IPS-11a (cell line): Measurements from ENCODE around the gene MAP4.
"Not testable (repeated sequence)": the region's sequence is repeated elsewhere in the genome, so short reads cannot be mapped to it uniquely, and the experiment has no call there.

Experiments used
- H3K4me3 ChIP-seq: one replicate; pipeline ENCODE4 v1.5.1; 2013; ENCODE audit warnings: low read depth, low read length, control low read depth

Gene MAP4

GRCh38 chr3:48016301-48016973 lies at the start of gene MAP4:
Gene MAP4 (minus strand): TSS chr3:48016416. CDS start chr3:47998860, 17,556 bp downstream.
- H3K4me3 ChIP-seq, result no peak within 1 kb of the TSS

DNA sequence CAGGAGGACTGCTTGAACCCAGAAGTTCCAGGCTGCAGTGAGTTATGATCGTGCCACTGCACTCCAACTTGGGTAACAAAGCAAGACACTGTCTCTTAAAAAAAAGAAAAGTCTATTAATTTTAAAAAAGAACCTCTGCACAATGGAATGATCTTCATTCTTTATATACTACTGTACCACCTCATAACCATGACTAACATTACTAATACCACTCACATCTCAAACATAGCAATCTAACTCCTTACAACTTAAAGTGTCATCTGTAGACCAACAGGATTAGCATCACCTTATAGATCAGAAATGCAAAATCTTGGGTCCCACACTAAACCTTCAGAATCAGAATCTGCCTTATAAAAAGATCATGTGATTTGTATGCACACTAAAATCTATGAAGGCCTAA lies 48.8 kb upstream of the MAP4 start:
- H3K4me3 ChIP-seq, result no peak overlapping the region

DNA sequence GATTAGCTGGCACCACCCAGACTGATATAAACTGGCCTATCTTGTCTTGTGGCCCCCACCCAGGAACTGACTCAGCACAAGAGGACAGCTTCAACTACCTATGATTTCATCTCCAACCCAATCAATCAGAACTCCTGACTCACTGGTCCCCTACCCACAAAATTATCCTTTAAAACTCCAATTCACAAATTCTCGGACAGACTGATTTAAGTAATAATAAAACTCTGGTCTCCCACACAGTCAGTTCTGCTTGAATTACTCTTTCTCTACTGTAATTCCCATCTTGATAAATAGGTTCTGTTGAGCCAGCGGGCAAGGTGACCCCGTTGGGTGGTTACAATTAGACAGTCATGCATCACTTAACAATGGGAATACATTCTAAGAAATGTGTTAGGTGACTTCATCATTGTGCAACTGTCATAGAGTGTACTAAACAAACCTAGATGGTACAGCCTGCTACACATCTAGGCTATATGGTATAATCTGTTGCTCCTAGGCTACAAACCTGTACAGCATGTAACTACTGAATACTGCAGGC lies 48.1 kb upstream of the MAP4 start:
- no peak overlapping the region for H3K4me3 ChIP-seq

- not testable (repeated sequence) for H3K4me3 ChIP-seq
Observed at GRCh38 chr3:48061586-48061985, 45.4 kb upstream of the MAP4 start.

- H3K4me3 ChIP-seq, result no peak overlapping the region
Observed at GRCh38 chr3:48058091-48058490, 41.9 kb upstream of the MAP4 start.

DNA sequence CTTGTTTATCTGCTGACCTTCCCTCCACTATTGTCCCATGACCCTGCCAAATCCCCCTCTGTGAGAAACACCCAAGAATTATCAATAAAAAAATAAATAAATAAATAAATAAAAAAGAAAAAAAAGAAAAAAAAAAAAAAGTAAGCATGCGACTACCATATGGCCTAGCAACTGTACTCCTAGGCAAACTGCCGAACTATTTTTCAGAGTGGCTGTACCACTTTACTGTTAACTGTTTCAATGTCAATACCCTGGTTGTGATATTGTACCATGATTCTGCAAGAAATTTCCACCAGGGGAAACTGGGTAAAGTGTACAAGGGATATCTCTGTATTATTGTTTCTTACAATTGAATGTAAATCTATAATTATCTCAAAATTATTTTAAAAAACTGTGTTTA lies 41.3 kb upstream of the MAP4 start:
- no peak overlapping the region for H3K4me3 ChIP-seq

- H3K4me3 ChIP-seq, result no peak overlapping the region
Observed at GRCh38 chr3:48047841-48048464, 31.7 kb upstream of the MAP4 start.

DNA sequence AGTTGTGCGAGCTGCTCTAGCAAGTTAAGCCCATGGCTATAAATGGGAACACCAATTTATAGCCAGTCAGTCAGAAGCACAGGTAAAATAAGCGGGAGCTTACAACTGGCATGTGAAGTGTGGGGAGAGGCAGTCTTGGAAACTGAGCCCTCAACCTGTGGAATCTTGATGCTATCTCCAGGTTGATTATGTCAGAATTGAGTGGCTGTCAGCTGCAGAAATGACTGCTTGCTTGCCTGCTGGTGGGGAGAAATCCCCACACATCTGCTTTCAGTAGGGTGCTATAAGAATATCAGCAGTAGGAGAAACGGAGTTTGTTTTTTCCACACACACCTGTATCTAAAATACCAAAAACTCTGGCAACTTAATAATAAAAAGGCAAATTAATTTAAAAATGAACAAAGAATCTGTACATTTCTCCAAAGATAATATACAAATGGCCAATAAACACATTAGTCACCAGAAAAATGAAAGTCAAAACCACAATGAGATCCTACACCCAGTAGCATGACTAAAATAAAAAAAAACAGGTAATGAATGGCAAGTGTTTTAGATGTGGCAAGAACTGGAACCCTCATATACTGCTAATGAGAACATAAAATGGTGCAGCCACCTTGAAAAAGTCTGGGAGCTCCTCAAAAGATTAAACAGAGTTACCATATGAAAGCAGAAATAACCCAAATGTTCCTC lies 26.0 kb upstream of the MAP4 start:
- no peak overlapping the region for H3K4me3 ChIP-seq

- H3K4me3 ChIP-seq, result no peak overlapping the region
Observed at GRCh38 chr3:48039487-48040190, 23.4 kb upstream of the MAP4 start.

DNA sequence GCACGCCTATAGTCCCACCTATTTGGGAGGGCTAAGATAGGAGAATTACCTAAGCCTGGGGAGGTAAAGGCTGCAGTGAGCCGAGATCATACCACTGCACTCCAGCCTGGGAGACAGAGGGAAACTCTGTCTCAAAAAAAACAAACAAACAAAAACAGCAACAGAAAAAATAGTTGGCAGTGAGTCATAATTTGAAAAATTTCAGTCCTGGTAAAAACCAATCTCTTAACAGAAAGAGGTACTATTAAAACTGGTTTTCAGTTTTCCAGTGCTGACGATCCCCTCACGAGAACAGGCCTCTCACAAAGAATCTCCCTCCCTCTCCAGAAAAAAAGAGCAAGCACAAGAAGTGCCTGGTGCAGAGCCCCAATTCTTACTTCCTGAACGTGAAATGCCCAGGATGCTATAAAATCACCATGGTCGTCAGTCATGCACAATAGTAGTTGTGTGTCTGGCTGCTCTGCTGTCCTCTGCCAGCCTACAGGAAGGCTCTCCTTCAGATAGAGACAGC lies 22.8 kb upstream of the MAP4 start:
- H3K4me3 ChIP-seq, result no peak overlapping the region

DNA sequence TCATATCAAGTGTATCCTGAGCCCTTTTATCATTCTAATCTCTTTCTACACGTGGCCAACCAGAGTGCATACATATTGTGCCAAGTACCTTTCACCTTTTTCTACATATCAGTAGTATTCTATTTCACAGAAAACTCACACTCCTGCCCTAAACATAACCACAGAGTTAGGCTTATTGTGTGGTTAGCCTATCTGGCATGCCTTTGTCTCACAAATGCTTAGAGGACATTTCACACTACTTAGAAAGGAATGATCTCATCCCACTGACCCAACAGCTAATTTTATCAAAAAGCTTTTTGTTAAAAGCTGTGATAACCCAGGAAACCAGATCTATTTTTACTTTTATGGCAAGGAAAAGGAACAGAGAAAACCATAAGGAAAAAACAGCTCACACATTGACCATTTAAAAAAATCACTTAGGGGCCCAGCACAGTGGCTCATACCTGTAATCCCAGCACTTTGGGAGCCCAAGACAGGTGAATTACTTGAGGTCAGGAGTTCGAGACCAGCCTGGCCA lies 17.8 kb upstream of the MAP4 start:
- no peak overlapping the region for H3K4me3 ChIP-seq

GRCh38 chr3:48030188-48030587 lies 14.0 kb upstream of the MAP4 start:
- H3K4me3 ChIP-seq, result no peak overlapping the region

GRCh38 chr3:48026951-48027908 lies 11.0 kb upstream of the MAP4 start:
- H3K4me3 ChIP-seq, result no peak overlapping the region

- no peak overlapping the region for H3K4me3 ChIP-seq
Observed at GRCh38 chr3:48026098-48026497, 9.9 kb upstream of the MAP4 start.

DNA sequence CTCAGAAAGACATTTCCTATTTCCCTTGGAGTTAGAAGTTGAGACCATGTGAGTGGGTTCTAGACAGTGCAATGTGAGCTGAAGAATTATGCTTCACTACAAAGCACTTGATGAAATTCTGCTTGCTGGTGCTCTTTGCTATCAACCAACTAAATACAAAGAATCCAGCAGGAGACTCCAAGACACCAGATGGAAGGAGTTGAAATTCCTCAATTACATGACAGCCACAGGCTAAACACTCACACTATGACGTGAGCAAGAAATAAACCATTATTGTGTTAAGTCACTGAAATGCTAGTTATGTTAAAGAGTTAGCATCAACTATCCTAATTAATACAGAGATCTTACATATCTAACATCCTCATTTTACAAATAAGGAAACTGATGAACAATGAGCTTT lies 8.2 kb upstream of the MAP4 start:
- no peak overlapping the region for H3K4me3 ChIP-seq

DNA sequence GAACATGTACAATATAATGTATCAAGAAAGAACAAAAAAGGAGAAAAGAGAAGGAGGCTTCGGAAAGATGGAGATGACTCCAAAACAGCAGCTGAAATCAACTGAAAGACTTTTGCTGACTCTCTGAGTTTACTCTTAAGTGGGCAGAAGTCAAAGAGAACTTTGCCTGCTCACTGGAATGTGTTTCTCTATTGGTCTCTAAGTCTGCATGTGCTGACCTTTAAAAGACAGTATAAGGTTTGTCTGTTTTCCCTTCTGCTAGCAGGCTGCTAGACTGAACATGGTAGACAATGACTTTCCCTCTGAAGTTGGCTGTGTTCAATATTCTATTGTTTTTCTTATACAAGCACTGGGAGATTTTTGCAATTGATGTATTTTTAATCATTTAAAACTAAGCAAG lies 7.2 kb upstream of the MAP4 start:
- H3K4me3 ChIP-seq, result no peak overlapping the region

GRCh38 chr3:48022178-48022577 lies 6.0 kb upstream of the MAP4 start:
- no peak overlapping the region for H3K4me3 ChIP-seq

DNA sequence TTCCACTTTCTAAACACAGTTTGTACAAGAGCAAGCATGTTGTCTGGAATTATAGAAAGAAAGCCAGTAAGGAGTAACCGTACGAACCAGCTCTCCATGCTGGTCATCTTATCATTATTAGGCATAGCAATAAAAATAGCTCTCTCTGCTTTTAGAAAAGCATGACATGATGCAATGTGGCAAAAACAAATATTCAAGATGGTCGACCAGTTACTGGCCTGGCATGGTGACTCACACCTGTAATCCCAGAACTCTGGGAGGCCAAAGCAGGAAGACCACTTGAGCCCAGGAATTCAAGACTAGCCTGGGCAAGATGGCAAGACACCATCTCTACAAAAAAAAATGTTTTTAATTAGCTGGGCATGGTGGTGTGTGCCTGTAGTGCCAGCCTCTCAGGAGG lies 2.6 kb upstream of the MAP4 start:
- H3K4me3 ChIP-seq, result no peak overlapping the region

- H3K4me3 ChIP-seq, result no peak overlapping the region
Observed at GRCh38 chr3:48015431-48016180, 610 bp downstream of the MAP4 start.
